HG03196 (cell line): Measurements from ENCODE around the gene LSR.

Experiments used
- ATAC-seq: cut with Tn5 transposase; IDR thresholded peaks from one replicate; pipeline ENCODE4 v1.9.1; 2021; ENCODE audit not compliant: unreplicated experiment

LSR gene

DNA sequence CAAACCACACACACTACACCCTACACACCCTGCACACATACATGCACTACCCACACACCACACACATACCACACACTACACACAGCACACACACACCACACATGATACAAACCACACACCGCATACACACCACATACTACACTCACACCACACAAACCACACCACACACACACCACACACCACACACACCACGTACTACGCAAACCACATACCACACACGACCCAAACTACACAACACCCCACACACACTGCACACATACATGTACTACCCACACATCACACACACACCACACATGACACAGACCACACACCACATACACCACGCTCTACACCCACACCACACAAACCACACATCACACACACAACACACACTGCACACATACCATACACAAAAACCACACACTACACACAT, 49.8 kb downstream of the LSR start:
- ATAC-seq, result no peak

DNA sequence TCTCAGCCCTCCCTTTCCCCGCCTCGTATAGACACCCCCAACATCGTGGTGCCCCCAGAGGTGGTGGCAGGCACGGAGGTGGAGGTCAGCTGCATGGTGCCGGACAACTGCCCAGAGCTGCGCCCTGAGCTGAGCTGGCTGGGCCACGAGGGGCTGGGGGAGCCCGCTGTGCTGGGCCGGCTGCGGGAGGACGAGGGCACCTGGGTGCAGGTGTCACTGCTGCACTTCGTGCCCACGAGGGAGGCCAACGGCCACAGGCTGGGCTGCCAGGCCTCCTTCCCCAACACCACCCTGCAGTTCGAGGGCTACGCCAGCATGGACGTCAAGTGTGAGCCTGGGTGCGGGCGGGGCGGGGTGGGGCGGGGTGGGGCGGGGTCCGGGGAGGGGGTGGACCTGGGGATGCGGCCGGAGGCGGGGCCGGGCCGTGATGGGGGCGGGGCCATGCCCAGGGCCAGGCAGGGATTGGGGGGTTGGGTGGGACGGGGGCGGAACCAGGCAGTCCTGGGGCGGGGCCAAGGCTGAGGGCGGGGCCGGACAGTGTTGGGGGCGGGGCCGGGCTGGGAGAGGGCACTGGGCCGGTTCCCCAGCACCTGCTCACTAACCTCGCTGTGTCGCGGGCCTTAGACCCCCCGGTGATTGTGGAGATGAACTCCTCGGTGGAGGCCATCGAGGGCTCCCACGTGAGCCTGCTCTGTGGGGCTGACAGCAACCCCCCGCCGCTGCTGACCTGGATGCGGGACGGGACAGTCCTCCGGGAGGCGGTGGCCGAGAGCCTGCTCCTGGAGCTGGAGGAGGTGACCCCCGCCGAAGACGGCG, 50.9 kb downstream of the LSR start:
- no peak for ATAC-seq

DNA sequence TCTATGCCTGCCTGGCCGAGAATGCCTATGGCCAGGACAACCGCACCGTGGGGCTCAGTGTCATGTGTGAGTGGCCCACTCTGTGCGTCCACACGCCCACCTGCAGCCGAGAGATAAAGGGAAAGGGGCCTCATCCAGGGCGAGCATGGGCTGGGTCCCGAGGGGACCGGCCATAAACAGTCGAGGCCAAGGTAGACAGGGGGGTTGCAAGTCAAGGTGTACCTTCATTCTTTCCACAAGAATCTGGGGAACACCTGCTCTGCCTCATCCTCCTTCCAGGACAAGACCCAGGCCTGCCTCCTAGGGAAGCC, 51.5 kb downstream of the LSR start:
- no peak for ATAC-seq

DNA sequence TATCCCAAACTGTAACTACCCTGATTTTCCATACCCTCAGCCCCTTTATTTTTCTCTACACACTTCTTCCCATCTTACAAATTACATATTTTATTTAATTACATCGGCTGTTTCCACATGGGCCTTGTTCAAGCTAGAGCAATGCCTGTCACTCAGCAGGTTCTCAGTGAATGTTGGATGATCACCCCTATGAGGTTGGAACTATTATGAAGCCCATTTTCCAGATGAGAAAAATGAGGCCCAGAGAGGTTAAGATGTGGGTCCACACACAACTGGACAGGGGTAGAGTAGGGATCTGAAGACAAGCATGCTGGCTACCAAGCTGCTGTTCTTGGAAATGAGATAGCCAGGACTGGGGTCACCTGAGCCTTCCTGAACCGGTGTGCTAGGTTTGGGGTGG, 53.2 kb downstream of the LSR start:
- ATAC-seq, result no peak

DNA sequence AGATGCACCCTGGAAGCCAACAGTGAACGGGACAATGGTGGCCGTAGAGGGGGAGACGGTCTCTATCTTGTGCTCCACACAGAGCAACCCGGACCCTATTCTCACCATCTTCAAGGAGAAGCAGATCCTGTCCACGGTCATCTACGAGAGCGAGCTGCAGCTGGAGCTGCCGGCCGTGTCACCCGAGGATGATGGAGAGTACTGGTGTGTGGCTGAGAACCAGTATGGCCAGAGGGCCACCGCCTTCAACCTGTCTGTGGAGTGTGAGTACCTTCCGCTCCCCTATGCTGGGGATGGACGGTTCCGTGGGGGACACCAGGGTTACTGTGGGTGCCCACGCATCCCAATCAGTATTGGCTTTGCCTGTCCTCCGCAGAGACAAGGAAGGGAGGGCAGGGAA, 53.6 kb downstream of the LSR start:
- no peak for ATAC-seq

DNA sequence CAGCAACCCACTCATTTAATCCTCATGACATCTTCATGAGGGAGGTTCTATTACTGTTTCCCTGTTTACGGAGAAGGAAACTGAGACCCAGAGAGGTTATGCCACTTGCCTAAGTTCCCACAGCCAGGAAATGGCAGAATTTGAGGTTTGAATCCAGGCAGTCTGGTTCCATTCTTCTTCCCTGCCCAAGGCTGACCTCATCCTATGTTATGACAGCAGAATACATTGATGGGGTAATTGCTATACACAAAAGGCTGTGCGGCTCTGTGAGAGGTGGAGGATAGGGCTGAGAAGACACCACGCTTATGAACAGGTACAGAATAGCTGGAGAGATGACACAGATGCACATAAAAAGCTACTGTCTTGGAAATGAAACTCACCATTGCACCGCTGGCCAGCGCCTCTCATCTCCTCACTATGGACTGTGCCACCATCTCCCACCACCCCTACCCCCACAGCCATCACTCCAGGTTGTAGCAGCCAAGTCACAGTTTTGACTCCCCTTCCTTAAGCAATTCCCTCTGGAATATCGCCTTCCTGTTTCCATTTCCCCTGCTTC, 54.6 kb downstream of the LSR start:
- ATAC-seq, result no peak

DNA sequence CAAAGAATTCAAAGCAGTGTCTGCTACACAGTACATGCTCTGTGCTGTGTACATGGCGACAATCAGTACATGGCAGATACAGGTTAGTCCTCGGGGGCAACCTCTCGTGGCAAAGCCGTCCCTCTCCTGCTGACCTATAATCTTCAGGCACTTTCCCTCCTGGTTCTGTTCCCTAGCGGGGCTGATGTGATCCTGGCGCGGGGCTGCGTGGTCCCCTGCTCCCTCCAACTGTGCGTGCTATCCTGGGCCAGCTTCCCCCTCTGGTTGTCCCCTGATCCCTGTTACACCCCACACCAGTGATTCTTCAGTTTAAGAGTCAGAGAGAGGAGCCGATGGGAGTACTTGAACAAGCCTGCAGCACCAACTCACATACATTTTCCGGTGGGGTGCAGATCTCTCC, 55.2 kb downstream of the LSR start:
- ATAC-seq, result no peak

DNA sequence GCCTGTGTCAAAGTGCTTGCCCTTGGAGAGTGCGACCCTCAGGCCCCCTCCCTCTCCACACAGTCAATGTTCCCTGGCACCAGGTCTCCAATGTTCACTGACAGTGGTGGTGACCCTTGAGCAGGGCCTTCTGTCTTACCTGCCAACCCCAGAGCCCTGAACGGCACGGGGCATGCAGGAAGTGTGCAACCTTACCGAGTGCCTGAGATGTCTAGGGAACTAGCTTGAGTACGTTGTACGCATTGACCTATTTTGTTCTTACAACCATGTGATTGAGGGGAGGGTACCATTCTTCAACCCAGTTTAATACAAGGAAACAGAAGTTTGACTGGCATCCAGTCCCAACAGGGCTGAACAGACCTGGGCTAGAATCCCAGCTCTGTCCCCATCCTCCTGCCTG, 56.4 kb downstream of the LSR start:
- ATAC-seq, result no peak

DNA sequence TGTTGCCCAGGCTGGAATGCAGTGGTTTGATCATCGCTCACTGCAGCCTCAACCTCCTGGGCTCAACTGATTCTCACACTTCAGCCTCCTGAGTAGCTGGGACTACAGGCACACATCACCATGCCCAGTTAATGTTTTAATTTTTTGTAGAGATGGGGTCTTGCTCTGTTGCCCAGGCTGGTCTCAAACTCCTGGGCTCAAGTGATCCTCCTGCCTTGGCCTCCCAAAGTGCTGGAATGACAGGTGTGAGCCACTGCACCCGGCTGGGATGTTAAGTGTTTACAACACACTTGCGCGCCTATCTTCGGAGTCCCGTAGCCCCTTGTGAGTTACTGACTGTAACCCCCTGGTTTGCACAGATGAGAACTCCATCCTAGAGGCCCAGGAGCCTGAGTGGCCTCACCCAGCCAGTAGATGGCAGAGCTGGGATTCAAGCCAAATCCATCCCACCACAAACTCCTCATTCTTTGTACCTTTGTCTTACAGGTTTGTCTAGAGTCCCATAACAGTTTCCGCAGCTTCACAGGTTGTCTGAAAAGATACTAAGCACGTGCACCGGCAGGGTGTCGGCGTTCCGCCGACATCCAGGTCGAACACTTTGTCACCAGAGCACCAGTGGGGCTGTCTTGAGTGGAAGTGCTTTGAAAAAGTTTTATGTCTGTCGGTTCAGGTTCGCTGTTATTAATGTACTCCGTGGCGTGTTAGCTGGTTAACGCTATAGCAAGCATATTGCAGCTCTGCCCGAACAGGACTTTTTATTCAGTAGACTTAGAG, 57.9 kb downstream of the LSR start:
- ATAC-seq, result no peak

DNA sequence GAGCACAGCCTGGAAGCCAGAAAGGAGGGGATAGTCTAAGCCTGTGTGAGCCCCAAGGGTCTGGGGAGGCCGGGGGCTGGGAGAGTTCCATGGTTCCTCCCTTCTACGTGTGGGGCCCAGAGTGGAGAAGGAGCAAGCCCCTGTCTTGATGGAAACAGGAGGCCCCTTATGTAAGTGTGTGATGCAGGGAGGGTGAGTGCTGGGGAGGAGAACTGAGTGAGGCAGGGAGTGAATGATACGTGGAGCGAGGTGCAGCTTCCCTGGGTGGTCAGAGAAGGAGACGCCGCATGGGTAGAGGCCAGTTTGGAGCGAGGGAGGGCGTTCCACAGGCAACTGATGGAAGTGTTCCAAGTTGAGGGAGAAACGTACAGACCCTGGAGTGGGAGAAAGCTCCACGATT, 59.1 kb downstream of the LSR start:
- no peak for ATAC-seq

DNA sequence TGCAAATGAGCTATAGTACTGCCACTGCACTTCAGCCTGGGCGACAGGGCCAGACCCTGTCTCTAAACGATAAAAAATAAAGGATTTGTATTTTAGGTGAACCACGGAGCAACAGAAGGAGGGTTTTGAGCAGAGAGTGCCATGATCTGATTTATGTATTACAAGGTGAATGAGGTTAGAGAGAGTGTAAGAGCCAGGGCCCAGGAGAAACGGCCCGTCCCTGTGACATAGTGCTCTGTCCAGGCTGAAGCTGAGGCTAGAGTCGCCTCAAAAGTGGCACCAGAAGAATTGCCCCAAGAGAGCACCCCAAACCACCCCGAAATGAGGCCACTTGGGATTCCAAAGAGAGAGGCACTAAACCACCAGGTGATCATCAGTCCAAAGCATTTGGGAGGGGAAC, 60.1 kb downstream of the LSR start:
- no peak for ATAC-seq

DNA sequence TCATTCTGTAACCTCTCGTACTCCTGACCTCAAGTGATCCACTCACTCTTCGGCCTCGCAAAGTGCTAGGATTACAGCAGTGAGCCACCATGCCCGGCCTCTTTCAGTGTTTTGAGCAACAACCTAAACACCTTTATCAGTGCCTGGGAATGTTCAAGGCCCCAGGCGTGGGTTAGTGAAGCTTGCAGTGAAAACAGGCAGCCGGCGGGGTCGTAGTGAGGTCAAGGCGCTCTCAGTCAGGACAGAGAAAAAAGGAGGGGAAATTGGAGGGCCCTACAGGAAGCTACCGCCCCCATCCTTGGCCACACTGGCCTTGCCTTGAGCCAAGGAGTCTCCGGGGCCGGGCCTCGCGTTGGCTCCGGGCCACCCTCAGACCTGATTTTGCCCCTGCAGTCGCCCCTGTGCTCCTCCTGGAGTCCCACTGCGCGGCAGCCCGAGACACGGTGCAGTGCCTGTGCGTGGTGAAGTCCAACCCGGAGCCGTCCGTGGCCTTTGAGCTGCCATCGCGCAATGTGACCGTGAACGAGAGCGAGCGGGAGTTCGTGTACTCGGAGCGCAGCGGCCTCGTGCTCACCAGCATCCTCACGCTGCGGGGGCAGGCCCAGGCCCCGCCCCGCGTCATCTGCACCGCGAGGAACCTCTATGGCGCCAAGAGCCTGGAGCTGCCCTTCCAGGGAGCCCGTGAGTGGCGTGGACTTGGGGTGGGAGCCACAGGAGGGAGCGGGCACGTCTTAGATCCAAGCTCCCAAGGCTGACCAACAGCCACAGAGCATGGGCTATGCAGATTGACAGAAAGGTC, 60.9 kb downstream of the LSR start:
- no peak for ATAC-seq

DNA sequence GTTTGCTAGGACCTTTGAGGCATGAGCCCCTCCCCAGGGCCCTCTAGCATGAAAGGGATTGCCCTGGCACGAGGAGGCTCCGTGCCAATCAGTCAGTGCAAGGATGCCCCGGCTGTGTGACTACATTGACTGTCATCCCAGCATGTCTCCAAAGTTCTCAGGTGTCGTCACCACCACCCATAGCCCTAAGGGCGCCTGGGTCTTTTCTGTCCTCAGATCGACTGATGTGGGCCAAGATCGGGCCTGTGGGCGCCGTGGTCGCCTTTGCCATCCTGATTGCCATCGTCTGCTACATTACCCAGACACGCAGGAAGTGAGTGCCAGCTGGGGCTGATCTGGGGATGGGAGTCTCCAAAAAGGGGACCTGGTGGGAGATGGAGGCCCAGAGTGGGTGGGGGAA, 61.5 kb downstream of the LSR start:
- ATAC-seq, result no peak

DNA sequence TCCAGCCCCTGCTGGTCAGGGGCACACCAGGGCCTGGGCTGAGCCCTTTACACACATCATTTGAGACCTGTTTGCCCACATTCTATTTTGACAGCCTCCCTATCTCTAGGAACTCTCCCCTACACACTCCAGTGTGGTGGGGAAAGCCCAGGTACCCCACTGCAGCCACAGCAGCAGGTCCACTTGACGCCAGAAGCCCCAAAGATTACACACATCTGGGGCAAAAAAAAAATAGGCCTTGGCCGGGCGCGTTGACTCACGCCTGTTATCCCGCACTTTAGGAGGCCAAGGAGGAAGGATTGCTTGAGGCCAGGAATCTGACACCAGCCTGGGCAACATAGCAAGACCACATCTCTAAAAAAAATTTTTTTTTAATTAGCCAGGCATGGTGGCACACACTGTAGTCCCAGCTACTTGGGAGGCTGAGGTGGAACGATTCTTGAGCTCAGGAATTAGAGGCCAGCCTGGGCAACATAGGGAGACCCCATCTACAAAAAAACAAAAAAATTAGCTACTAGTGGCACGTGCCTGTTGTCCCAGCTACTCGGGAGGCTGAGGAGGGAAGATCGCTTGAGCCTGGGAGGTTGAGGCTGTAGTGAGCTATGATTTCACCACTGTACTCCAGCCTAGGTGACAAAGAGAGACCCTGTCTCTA, 62.1 kb downstream of the LSR start:
- ATAC-seq, result no peak

DNA sequence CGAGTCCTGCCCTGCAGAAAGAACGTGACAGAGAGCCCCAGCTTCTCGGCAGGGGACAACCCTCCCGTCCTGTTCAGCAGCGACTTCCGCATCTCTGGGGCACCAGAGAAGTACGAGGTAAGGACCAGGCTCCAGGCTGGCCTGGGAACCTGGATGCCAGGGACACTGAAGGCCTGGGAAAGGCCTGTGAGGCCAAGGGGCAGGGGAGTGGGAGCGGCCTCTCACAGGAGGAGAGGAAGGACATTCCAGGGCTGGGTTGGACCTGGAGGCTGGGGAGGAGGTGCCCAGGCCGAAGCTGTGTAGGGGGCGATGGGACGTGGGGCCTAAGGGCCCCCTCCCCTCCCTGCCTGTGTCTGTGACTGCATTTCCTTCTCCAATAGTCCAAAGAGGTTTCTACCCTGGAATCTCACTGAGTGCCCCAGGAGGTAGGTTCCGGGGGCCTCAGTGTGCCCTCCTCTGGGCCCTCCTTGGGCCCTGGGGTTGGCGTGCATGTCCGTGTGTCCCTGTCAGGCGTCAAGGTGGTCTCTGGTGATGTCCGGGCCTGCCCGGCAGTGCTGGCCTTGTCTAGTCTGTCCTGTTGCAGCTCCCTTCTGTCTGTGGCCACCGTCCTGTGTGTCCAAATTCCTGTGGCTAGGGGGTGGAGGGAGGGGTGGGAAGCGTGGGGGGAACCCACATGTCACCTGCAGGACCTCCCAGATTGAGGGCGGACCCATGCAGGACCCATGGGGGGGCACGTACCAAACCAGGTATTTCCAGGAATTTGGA, 63.3 kb downstream of the LSR start:
- no peak for ATAC-seq

DNA sequence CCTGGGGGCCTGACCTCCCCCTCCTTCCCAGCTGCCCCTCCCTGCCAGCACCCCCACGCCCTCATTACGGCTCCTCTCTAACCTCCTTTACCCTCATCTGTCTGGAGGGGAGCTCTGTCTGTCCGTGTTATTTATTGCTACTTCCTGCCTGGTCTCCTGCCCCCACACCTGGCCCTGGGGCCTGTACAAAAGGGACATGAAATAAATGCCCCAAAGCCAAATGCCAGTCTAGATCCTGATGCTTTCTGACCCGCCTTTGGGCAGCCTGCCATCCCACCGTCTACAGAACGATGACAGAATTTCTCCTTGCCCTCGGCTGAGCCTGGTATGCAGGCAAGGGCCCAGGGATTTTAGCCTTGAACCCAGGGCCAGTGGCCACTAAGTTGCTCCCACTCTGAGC, 64.8 kb downstream of the LSR start:
- ATAC-seq, result no peak

DNA sequence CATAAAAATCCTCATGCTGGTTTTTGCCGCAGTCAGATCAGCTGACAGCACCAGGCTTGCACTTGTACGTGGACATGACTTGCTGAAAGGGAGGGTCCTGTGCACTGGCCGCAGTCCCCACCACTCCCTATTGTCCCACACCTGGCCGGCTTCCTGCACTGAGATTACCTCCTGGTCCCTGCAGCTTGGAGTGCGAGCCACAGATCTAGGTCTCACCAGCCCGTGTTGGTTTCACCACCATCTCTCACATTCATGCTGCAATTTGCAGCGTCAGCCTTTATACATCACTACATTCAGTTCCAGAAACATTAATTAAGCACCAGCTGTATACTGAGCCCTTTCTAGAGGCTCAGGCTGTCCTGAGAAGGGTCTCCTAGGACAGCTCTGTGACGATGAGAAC, 65.2 kb downstream of the LSR start:
- ATAC-seq, result no peak

DNA sequence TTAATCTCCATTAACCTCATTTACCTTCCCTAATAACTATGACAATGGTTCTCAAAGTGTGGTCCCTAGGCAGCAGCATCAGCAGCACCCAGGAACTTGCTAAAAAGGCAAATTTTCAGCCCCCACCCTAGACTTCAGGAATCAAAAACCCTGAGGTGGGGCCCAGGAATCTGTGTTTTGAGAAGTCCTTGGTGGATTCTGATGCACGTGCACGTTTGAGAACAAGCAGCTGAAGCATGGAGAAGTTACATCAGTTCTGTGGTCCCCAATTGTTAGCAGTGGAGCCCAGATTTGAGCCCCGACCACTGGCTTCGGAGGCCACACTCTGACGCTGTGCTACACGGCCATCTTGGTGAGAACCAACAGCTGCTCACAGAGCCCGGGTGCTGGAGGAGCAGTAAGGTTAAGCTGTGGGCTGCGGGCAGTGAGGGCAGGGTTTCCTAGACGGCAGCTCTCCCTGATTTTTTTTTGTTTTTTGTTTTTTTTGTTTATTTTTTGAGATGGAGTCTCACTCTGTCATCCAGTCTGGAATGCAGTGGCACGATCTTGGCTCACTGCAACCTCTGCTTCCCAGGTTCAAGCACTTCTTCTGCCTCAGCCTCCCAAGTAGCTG, 66.2 kb downstream of the LSR start:
- ATAC-seq, result no peak

DNA sequence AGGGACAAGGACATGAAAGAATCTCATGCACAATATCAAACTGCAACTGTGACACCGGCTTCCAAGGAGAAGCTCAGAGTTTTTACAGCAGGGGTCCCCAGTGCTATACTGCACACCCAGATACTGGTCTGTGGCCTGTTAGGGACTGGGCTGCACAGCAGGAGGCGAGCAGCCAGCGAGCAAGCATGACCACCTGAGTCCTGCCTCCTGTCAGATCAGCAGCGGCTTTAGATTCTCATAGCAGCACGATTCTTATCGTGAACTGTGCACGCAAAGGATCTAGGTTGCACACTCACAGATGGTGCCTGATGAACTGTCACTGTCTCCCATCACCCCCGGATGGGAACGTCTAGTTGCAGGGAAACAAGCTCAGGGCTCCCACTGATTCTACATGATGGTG, 67.1 kb downstream of the LSR start:
- no peak for ATAC-seq

DNA sequence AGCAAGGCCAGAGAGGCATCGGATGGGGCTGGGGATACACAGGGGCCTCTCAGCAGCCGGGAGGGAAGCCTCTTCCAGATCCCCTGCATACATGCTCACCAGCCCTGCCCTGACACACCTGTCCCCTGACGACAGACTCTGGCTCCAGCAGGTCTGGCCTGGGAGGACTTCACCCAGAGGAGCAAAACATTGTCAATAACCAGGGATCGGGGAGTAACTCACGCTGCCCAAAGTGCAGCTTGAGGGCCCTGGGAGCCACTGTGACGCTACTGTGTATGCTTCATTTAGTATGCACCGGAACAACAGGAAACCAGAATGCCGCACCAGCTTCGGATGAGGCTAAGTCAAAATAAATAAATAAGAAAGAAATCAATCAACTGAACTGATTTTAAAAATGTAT, 67.8 kb downstream of the LSR start:
- no peak for ATAC-seq
